Measurements from ENCODE around the gene NHERF1.

- no peak for TF ChIP-seq GATA3 (IDR thresholded peaks at IDR 0.05; ENCODE audit: low read depth, low read length)
- TF ChIP-seq GATA2 (IDR thresholded peaks at IDR 0.05; ENCODE audit: low read depth, low read length), result no peak
These were observed 67.3 kb downstream of the NHERF1 start for GRCh38 chr17:74815550-74816370.

All from SH-SY5Y (cell line).